Measurements from ENCODE around the gene DIAPH3. TPM values are rescaled to one million over a fixed set of nuclear protein-coding genes. Genes with fewer than 3 reads are reported as not detected.
A peak's percentile ranks its signal among the peaks of the same experiment; 100 is the strongest.

Gene DIAPH3
- total and polyA plus RNA-seq, 2 of the 8 experiments (the other 6 are each of a cell fraction or from before 2014, with no cell fraction given): 8.0 to 30.8 TPM

GRCh38 chr13:59643906-59644626 lies 519.7 kb downstream of the DIAPH3 start:
- Histone ChIP-seq H3K4me3 (ENCODE audit: extremely low read depth in 1 of 4, insufficient read depth in 2 of 4, low read depth in 3 of 4, low read length in 4 of 4) (no peak overlapping the region), H3K56ac (replicated peaks; ENCODE audit: insufficient read length, low read depth, low read length) (no peak overlapping the region), H3K4ac (replicated peaks; ENCODE audit: insufficient read length, low read depth, low read length) (no peak overlapping the region), H3K79me1 (ENCODE audit: low read depth, low read length) (no peaks in the 10 kb centered on the region), H4K8ac (ENCODE audit: extremely low read depth, insufficient read depth, low read length) (no peak overlapping the region), H4K5ac (ENCODE audit: insufficient read length, low read depth, low read length) (no peak overlapping the region), H3K14ac (ENCODE audit: insufficient read length) (no peak overlapping the region), H3K36me3 (ENCODE audit: control insufficient read depth in 2 of 4, insufficient read depth in 4 of 4, low read length in 3 of 4) (no peaks in the 10 kb centered on the region), H2BK12ac (ENCODE audit: low read depth, low read length) (no peak overlapping the region), H3K23ac (ENCODE audit: insufficient read length) (no peak overlapping the region), H2BK20ac (ENCODE audit: low read length) (no peak overlapping the region), H2BK120ac (replicated peaks; ENCODE audit: low read depth, low read length) (no peak overlapping the region), H3K27ac (ENCODE audit: low read depth, low read length) (no peak overlapping the region), H3K9me3 (ENCODE audit: insufficient read depth in 2 of 2, low read depth in 1 of 2, low read length in 1 of 2) (no peaks in the 10 kb centered on the region), H3K4me2 (ENCODE audit: insufficient read depth in 1 of 2, low read depth in 2 of 2, low read length in 2 of 2) (no peak overlapping the region), H3K9ac (replicated peaks in 1 of 4; ENCODE audit: extremely low read depth in 1 of 4, low read depth in 3 of 4, low read length in 3 of 4) (no peak overlapping the region), H3K4me1 (replicated peaks in 1 of 4; ENCODE audit: control insufficient read depth in 3 of 4, insufficient read depth in 4 of 4, low read length in 3 of 4) (peaks cover 0 to 6% (median 0%) of the 10 kb centered on the region in 4 experiments; a peak in 1 of 7 replicates), H2AFZ (ENCODE audit: low read length) (no peak overlapping the region), H4K91ac (replicated peaks; ENCODE audit: insufficient read length, low read length) (no peak overlapping the region), H4K20me1 (replicated peaks in 1 of 2; ENCODE audit: control insufficient read depth in 1 of 2, insufficient read depth in 2 of 2, low read length in 2 of 2) (no peaks in the 10 kb centered on the region), H3K23me2 (ENCODE audit: low read depth, low read length) (no peaks in the 10 kb centered on the region), H2BK15ac (ENCODE audit: low read length) (no peak overlapping the region), H2AK5ac (ENCODE audit: low read depth, low read length) (no peak overlapping the region), H3K18ac (ENCODE audit: extremely low read depth, low read length) (no peak overlapping the region), H3K27me3 (replicated peaks in 1 of 4; ENCODE audit: control insufficient read depth in 3 of 4, extremely low read depth in 1 of 4, insufficient read depth in 3 of 4, low read length in 3 of 4) (no peaks in the 10 kb centered on the region), H3K79me2 (ENCODE audit: control insufficient read depth in 1 of 2, insufficient read depth in 2 of 2, low read length in 2 of 2) (no peaks in the 10 kb centered on the region), H2BK5ac (ENCODE audit: low read depth, low read length) (no peak overlapping the region)
- POLR2A ChIA-PET (ENCODE audit: partially characterized antibody): no interaction called here
- CTCF ChIA-PET (ENCODE audit: partially characterized antibody): no interaction called here
- DNase-seq (ENCODE audit: low read depth in 1 of 2, low spot score in 2 of 2): no peak
- TF ChIP-seq E2F6 (IDR thresholded peaks at IDR 0.05) (no peak), SRF (IDR thresholded peaks at IDR 0.05; ENCODE audit: low read depth, low read length) (no peak), MAX (IDR thresholded peaks at IDR 0.05) (no peak), TEAD4 (IDR thresholded peaks at IDR 0.05; ENCODE audit: low read depth, low read length) (0 out of 2 replicates have a peak, but pooled peaks have one; percentile 15), SIN3A (conservative IDR thresholded peaks at IDR 0.05 in 1 of 2, IDR thresholded peaks at IDR 0.05 in 1 of 2; ENCODE audit: low read depth in 1 of 2, low read length in 2 of 2) (no peak)
- WGBS, 2 experiments (ENCODE audit: extremely low coverage in 1 of 2, insufficient coverage in 1 of 2, insufficient read length in 1 of 2, insufficient replicate concordance in 2 of 2, low coverage in 1 of 2, low lambda C conversion rate in 2 of 2, missing lambda C conversion rate in 1 of 2): 27% methylated on average over 3 of the region's 3 CpGs; no CpG with 5 or more reads in 1 of the 2 experiments
- FAIRE-seq: no peak

Data from H1 (cell line).